NCI-H510A treated with DMSO at 0.1 percent for 48 hours (cell line): ENCODE results near the gene ASTN2.

Experiments used
- DNase-seq: peaks from one replicate; lab custom pipeline; 2025; lab: John Stamatoyannopoulos, UW

The ASTN2 gene

GRCh38 chr9:117008876-117009275 lies 406.0 kb downstream of the ASTN2 start:
- DNase-seq: no peak

GRCh38 chr9:117008461-117008860 lies 406.4 kb downstream of the ASTN2 start:
- DNase-seq: no peak

GRCh38 chr9:117002686-117003085 lies 412.2 kb downstream of the ASTN2 start:
- DNase-seq: no peak

- no peak for DNase-seq
These were observed 414.0 kb downstream of the ASTN2 start for GRCh38 chr9:117000834-117001233.

DNA sequence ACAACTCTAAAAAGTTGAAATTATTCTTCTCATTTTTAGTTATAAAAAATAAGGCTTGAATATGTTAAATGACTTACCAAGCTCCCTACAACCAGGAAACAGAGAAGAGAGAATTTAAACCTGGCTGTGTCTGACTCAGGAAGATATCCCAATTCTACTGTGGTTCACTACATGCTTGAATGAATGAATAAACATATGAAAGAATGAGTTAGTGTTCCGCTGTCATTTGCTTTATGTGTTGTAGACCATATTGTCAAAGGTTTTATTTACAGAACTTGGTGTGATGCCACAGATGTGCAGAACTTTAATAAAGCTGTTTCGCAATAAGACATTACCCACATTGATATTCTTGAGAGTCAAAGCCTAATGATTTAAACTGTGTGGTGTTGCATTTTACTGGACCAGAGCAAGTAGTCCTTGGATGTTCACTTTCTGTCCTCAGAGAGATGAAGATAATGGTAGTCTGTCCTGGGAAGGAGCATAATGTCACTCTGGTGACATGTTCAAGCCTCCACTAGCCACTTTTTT lies 414.6 kb downstream of the ASTN2 start:
- DNase-seq: no peak

GRCh38 chr9:116998305-116998704 lies 416.6 kb downstream of the ASTN2 start:
- DNase-seq: no peak

DNA sequence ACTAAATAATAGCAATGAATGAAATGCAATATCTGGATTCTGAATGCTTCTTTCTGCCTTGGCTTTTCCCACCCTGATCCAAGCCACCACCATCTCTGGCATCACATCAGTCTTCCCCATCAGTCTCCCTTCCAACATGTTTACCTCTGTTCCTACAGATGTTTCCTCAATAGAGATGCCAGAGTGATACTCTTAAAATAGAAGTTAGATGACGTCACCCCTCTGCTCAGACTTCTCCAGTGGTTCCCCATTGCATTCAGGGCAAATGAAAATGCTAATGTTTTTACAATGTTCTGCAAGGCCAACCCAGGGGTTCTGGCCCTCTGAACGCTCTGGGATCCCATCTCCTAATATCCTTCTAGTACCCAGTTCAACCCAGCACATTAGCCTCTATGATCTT lies 422.0 kb downstream of the ASTN2 start:
- no peak for DNase-seq

DNA sequence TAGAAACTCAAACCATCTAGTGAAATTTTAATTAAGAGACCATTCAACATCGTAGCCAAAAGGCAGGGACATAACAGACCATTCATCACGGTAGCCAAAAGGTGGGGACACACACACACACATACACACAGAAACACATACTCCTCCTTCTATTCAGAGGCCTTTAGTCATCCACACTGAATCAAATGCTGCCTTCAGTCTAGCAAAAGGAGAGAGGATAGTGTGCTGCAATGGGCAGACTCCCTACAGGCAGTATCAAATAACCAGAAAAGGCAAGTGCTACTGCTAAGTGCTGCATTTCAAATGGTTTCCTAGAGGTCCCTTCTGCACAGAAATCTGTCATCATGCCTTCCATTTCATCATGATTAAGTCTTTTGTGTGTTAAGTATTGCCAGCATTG lies 423.8 kb downstream of the ASTN2 start:
- DNase-seq: no peak

DNA sequence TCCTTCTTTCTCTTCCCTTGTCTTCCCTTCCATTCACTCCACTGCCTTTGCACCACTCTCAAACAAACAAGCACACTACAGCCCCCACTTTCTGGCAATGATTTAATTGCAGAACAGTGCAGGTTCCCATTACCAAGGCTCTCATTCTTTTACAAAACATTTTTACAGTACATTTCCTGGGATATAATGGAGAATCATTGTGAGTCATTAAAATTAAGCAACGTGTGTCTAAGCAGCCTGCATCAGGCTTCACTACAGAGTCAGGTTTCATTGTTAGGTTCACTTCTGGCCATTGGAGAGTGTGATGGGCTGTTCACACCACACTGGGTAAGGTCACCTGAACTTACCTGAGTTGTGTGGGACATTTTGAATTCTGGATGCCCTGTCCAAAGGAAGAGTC lies 424.3 kb downstream of the ASTN2 start:
- no peak for DNase-seq

DNA sequence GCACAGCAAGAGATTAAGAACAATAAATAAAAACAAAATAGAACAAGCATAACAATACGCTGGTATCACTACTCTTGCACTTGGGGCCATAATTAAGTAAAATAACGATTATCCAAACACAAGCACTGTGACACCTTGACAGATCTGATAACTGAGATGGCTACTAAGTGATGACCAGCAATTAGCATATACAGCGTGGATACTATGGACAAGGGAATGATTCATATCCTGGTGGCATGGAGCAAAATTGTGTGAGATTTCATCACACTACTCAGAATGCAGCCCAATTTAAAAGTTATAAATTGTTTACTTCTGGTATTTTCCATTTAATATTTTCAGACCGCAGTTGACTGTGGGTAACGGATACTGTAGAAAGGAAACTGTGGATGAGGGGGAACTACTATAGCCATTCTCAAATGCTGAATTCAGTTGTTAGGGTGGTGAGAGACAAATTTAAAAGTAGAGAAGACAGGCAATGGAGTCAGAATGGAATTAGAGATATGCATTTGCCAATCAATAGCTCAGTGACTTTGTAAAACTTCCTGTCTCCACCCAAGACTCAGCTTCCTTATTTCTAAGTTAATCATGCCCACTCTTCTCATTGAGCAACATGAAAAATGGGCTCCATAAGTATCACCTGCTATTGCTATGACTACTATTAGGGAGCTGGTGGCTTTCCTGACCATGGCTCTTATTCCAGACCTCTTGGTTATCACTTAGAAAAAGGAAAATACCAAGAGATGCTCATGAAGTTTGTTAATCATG lies 427.0 kb downstream of the ASTN2 start:
- DNase-seq: no peak

DNA sequence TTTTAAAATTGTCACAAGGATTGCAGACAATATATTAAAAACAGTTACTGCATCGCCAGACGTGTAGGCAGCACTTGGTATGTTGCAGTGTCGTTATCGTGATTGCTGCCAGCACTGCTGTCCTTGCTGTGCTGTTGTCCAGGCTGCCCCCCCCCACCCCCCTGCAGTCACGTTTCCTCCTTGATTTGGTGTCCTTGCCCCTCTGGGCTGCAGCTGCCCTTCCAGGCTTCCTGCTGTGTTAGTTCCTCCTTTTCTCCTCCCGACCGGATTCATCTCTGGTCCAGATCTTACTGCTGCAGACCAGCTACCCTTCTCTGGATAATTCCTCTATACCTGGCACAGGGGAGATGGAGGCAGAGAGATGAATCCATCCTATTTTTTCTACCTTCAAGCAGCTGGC lies 428.8 kb downstream of the ASTN2 start:
- DNase-seq: no peak

GRCh38 chr9:116985596-116985995 lies 429.3 kb downstream of the ASTN2 start:
- DNase-seq: no peak

DNA sequence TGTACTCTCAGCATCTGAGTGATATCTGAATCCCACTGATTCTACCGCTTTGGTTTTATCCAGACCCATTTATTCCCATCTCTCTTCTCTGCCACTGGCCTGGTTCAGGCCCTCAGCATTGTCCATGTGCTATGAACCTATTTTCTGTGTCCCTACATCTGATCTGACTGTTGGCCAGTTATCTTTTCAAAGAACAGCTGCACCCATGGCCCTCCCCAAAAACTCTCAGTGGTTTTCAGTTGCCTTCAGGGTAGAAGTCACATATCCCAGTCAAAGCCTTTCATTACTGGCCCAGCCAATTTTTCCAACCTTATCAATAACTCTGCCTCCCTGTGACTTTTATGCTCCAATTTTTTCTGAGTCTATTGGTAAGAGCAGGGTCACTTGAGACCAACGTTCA lies 430.7 kb downstream of the ASTN2 start:
- no peak for DNase-seq

DNA sequence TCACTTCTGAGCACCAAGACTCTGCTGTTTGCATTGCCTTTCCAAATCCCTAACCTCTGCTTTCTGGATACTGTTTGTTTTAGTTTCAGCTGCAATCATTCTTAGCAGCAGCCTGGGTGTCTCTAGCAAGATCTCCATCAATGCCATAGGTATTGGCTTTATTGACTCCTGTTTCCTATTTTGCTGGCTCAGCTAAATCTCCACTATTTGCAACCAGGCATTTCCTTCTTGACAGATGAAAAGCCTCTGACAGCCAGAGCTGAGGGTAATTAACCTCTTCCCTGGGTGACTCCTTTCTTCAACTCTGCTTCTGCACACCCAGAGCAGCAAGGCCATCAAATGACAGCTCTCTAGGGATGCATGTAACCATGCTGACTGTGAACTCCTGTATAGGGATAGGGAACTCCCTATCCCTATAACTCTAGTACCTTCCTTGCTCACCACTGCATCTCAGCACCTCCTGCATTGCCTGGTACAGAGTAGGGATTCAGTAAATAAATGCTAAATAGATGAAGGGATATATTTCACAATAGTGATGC lies 434.2 kb downstream of the ASTN2 start:
- no peak for DNase-seq

- DNase-seq: no peak
These were observed 435.4 kb downstream of the ASTN2 start for GRCh38 chr9:116979456-116979855.

- no peak for DNase-seq
These were observed 436.7 kb downstream of the ASTN2 start for GRCh38 chr9:116978155-116978554.

- no peak for DNase-seq
These were observed 439.7 kb downstream of the ASTN2 start for GRCh38 chr9:116975126-116975525.

GRCh38 chr9:116966199-116966598 lies 448.7 kb downstream of the ASTN2 start:
- DNase-seq: no peak

DNA sequence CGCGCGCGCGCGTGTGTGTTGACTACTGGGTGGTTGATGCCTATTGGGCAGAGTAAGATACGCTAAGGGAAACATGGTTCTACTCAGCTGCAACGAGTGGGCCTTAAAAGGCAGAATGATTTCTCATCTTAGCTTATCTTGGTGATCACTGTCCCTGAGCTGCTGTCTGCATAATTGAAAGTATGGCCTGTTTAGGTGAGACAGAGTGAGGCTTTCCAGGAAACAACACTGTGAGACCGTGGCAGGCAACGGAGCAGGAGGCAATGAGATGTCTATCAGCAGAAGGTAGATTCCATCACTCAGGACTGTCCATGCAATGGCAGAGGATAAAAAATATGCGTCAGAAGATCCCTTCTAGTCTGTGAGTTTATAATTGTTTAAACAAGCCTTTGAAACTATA lies 450.6 kb downstream of the ASTN2 start:
- DNase-seq: no peak

DNA sequence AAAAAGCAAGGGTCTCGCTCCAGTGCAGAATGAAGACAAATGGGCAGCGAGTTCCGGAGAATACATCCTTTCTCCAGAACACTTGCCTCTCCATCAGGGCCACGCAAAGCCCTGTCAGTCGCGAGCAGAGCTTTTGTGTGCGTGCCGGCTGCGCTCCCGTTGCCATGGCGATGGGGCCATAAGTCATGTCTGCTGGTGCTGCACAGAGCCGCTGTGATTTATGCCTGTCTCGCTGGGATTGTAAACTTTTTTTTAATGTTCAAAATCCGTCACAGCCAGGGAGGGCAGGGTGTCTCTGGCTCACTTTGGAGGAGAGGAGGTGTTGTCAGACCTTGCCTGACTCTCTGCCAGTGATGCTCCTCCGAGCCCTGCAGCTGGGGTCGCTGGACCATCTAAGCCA lies 455.0 kb downstream of the ASTN2 start:
- DNase-seq: no peak

DNA sequence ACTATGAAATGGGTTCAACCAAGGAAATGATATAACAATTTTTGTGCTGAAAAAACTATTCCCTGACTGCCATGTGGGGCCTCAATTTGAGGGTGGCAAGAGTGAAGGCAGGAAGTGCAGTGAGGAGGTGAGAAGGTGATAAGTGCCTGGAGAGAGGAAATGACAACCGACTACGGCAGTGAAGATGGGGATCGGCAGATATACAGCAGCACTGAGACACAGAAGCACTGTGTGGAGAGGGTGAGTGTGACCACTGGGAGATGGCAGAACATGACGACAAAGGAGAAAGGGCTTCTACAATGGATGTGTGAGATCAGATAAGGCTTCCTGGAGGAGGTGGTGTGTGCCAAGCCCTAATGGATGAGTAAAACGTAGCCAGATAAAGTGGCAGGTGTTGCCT lies 456.0 kb downstream of the ASTN2 start:
- no peak for DNase-seq

- no peak for DNase-seq
These were observed 460.1 kb downstream of the ASTN2 start for GRCh38 chr9:116954731-116955130.

- no peak for DNase-seq
These were observed 461.6 kb downstream of the ASTN2 start for GRCh38 chr9:116953271-116953670.

GRCh38 chr9:116952436-116952810 lies 462.4 kb downstream of the ASTN2 start:
- DNase-seq: no peak
